K562 (cell line): Measurements from ENCODE around the gene KCND3. TPM values are rescaled to one million over a fixed set of nuclear protein-coding genes. Genes with fewer than 3 reads are reported as not detected.

Experiments used
- EZH2 ChIP-seq: IDR thresholded peaks from 2 replicates; pipeline ENCODE4 v1.6.1; 2012; ENCODE audit warnings: low read depth, mild to moderate bottlenecking, inconsistent platforms, low read length, borderline replicate concordance
- FOXJ3 ChIP-seq: sonication (generic); formaldehyde crosslinking; IDR thresholded peaks from 2 replicates; pipeline ENCODE4 v1.4.0; 2020; ENCODE audit warnings: mild to moderate bottlenecking, missing genetic modification reagents
- HNRNPK ChIP-seq: fragments of 200-400 bp; formaldehyde crosslinking; IDR thresholded peaks from one replicate; pipeline ENCODE4 v1.6.1; 2018; ENCODE audit warnings: mild to moderate bottlenecking, low read depth, low read length; ENCODE audit not compliant: poor library complexity, severe bottlenecking
- PHB ChIP-seq: fragments of 250-450 bp; sonication (Bioruptor Pico); IDR thresholded peaks from 2 replicates; pipeline ENCODE4 v1.5.0; 2021
- PRMT5 ChIP-seq: sonication (generic); formaldehyde crosslinking; IDR thresholded peaks from 2 replicates; pipeline ENCODE4 v1.5.0; 2020; ENCODE audit warnings: missing genetic modification reagents
- SMARCB1 ChIP-seq: IDR thresholded peaks from 2 replicates; pipeline ENCODE4 v1.6.1; 2011; ENCODE audit warnings: improper control_type of control experiment, low read depth; ENCODE audit not compliant: insufficient read length
- XRCC5 ChIP-seq: fragments of 200-400 bp; formaldehyde crosslinking; IDR thresholded peaks from 2 replicates; pipeline ENCODE4 v1.6.1; 2017; ENCODE audit warnings: low read depth, mild to moderate bottlenecking, low read length
- ZNF347 ChIP-seq: fragments of 450-650 bp; formaldehyde crosslinking; IDR thresholded peaks from 2 replicates; pipeline ENCODE4 v1.4.0; 2020; ENCODE audit warnings: low read depth, mild to moderate bottlenecking, moderate library complexity
- ZNF707 ChIP-seq: fragments of 250-450 bp; sonication (Bioruptor Pico); conservative IDR thresholded peaks from 2 replicates; pipeline ENCODE4 v1.8.0; 2022; ENCODE audit warnings: inconsistent platforms, mild to moderate bottlenecking, moderate library complexity
- ZNF830 ChIP-seq: fragments of 250-450 bp; sonication (Bioruptor Pico); IDR thresholded peaks from 2 replicates; pipeline ENCODE4 v1.5.0; 2021; ENCODE audit warnings: mild to moderate bottlenecking
- polyA plus RNA-seq, 8 experiments: library from polyadenylated mRNA; depleted of rRNA in 4 of 8; stranded (reverse) in 5 of 8; unstranded in 3 of 8; fragments of >200 nt; fragmentation: Nextera tagmentation in 2 of 8; fragmentation: Illumina TruSeq in 1 of 8; extraction: Ambion mirVana in 2 of 8; extraction: Trizol in 1 of 8; gene quantifications; 2 replicates each; pipeline versions ENCODE4 v1.2.1 to v1.2.3, GENCODE V29; 2011 to 2014; ENCODE audit warnings: inconsistent platforms in 1 of 8, missing spikeins in 1 of 8
- total RNA-seq, 7 experiments: library from RNA; depleted of rRNA in 6 of 7; stranded (reverse); fragments of >200 nt in 6 of 7; fragmentation: Illumina TruSeq in 2 of 7; extraction: Trizol in 2 of 7; gene quantifications; 2 replicates each; pipeline versions ENCODE4 v1.2.1 to v1.2.3, GENCODE V29; 2011 to 2021; ENCODE audit warnings: low replicate concordance in 1 of 7
- TF ChIP-seq, protein P1 (sequence below): fragments of 200-800 bp; sonication (Bioruptor generic); IDR thresholded peaks from 2 replicates; pipeline ENCODE4 v1.6.1; 2017; ENCODE audit warnings: missing genetic modification characterization, missing compliant biosample characterization
- TF ChIP-seq, protein P2 (sequence below), 2 experiments: fragments of 450-650 bp; IDR thresholded peaks; 2 replicates each; pipeline ENCODE4 v1.6.1; 2016; ENCODE audit warnings: mild to moderate bottlenecking in 2 of 2, borderline replicate concordance in 1 of 2, low read depth in 1 of 2, moderate library complexity in 1 of 2
- TF ChIP-seq, protein P3 (sequence below): fragments of 450-650 bp; IDR thresholded peaks from 2 replicates; pipeline ENCODE4 v1.6.1; 2014; ENCODE audit warnings: low read depth, mild to moderate bottlenecking, moderate library complexity, borderline replicate concordance

Gene KCND3
- total and polyA plus RNA-seq, 9 of the 15 experiments (the other 6 are each of a cell fraction or from before 2014, with no cell fraction given), result not detected

DNA sequence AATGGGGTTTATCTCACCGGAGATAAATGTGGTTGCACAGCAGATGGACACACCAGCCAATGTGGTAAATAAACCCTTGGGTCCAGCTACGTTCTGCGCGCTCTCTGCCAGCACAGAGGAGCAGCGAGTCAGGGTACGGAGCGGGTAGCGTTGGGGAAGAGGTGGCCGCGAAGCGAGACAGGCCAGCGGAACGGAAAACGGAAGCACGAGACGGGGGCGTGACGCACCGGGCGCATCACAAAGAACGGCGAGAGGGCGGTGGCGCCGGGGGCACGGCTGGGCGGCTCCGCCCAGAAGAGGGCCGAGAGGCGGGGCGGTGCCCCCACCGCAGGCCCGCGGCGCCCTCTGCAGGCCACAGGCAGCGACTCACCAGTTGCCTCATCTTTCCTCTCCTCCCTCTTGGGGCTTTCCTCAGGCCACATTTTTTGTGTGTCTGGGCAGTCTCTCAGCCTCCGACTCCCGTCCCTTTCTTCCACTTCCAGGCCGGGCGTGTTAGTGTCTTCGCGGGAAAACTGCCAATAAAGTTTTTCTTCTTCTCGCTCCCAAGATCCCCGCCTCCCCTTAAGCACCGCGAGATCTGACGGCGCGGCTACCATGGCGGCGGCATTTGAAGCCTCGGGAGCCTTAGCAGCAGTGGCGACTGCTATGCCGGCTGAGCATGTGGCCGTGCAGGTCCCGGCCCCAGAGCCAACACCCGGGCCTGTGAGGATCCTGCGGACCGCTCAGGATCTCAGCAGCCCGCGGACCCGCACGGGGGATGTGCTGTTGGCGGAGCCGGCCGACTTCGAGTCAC, 233.9 kb downstream of the KCND3 start, which contains the start of gene DDX20 (continued):
- TF ChIP-seq, protein P1, sequence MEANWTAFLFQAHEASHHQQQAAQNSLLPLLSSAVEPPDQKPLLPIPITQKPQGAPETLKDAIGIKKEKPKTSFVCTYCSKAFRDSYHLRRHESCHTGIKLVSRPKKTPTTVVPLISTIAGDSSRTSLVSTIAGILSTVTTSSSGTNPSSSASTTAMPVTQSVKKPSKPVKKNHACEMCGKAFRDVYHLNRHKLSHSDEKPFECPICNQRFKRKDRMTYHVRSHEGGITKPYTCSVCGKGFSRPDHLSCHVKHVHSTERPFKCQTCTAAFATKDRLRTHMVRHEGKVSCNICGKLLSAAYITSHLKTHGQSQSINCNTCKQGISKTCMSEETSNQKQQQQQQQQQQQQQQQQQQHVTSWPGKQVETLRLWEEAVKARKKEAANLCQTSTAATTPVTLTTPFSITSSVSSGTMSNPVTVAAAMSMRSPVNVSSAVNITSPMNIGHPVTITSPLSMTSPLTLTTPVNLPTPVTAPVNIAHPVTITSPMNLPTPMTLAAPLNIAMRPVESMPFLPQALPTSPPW (CRISPR knock-in tag), result peak; percentile 99
- no peak for TF ChIP-seq SMARCB1
- TF ChIP-seq, protein P2, sequence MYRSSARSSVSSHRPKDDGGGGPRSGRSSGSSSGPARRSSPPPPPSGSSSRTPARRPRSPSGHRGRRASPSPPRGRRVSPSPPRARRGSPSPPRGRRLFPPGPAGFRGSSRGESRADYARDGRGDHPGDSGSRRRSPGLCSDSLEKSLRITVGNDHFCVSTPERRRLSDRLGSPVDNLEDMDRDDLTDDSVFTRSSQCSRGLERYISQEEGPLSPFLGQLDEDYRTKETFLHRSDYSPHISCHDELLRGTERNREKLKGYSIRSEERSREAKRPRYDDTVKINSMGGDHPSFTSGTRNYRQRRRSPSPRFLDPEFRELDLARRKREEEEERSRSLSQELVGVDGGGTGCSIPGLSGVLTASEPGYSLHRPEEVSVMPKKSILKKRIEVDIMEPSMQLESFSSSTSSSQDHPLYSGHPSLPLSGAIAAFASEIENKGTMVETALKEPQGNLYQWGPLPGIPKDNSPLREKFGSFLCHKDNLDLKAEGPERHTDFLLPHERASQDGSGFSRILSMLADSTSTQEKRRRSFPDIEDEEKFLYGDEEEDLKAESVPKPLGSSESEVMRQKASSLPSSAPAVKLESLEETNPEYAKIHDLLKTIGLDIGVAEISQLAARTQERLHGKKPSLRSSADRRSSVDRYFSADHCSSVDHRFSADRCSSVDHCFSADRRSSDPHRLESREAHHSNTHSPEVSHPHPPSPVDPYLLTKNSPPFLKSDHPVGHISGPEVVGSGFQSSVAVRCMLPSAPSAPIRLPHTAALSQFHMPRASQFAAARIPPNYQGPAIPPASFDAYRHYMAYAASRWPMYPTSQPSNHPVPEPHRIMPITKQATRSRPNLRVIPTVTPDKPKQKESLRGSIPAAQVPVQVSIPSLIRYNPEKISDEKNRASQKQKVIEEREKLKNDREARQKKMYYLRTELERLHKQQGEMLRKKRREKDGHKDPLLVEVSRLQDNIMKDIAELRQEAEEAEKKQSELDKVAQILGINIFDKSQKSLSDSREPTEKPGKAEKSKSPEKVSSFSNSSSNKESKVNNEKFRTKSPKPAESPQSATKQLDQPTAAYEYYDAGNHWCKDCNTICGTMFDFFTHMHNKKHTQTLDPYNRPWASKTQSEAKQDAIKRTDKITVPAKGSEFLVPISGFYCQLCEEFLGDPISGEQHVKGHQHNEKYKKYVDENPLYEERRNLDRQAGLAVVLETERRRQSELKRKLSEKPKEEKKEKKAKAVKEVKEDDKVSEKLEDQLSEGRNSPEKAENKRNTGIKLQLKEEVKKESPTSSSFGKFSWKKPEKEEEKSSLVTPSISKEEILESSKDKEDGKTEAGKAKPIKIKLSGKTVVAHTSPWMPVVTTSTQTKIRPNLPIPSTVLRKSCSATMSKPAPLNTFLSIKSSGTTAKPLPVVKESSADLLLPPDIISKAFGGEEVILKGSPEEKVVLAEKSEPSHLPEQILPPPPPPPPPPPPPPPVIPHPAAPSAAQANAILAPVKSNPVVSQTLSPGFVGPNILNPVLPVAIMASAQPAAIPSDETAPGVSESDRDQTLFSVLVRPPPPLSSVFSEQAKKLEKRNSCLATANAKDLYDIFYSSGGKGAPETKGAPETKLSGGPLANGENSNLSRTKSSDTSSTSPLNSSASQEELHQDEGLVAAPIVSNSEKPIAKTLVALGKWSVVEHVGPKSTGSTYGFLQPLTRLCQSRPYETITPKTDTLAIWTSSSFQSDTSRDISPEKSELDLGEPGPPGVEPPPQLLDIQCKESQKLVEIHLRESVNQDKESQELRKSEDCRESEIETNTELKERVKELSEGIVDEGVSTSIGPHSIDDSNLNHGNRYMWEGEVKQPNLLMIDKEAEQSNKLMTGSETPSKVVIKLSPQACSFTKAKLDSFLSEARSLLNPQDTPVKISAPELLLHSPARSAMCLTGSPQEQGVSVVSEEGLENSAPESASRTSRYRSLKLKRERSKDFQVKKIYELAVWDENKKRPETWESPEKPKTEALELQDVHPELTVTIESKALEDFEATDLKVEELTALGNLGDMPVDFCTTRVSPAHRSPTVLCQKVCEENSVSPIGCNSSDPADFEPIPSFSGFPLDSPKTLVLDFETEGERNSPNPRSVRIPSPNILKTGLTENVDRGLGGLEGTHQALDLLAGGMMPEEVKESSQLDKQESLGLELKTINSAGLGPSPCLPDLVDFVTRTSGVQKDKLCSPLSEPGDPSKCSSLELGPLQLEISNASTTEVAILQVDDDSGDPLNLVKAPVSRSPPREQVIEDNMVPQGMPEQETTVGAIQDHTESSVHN (IDR thresholded peaks at IDR 0.05; ENCODE audit: borderline replicate concordance in 1 of 2, low read depth in 1 of 2), result no peak
- no peak for TF ChIP-seq ZNF707 (CRISPR knock-in tag)
- no peak for TF ChIP-seq ZNF347
- no peak for TF ChIP-seq PHB
- peak; percentile 98 for TF ChIP-seq XRCC5
- TF ChIP-seq, protein P3, sequence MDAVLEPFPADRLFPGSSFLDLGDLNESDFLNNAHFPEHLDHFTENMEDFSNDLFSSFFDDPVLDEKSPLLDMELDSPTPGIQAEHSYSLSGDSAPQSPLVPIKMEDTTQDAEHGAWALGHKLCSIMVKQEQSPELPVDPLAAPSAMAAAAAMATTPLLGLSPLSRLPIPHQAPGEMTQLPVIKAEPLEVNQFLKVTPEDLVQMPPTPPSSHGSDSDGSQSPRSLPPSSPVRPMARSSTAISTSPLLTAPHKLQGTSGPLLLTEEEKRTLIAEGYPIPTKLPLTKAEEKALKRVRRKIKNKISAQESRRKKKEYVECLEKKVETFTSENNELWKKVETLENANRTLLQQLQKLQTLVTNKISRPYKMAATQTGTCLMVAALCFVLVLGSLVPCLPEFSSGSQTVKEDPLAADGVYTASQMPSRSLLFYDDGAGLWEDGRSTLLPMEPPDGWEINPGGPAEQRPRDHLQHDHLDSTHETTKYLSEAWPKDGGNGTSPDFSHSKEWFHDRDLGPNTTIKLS, result peak; percentile 91
- TF ChIP-seq EZH2, result no peak
- no peak for TF ChIP-seq PRMT5 (CRISPR knock-in tag)
- TF ChIP-seq ZNF830 (CRISPR knock-in tag), result no peak
- no peak for TF ChIP-seq FOXJ3 (CRISPR knock-in tag)
- no peak for TF ChIP-seq HNRNPK
